GM12878 (cell line): ENCODE data around the gene SLC9B1. TPM values are rescaled to one million over a fixed set of nuclear protein-coding genes. Genes with fewer than 3 reads are reported as not detected.
"Not testable (repeated sequence)": the region's sequence is repeated elsewhere in the genome, so short reads cannot be mapped to it uniquely, and the experiment has no call there.

ENCODE experiments used
- ATAC-seq: fragments of 200-7000 bp; cut with Tn5 transposase; 3 replicates; pipeline ENCODE4 v1.9.1; 2020; ENCODE audit warnings: mild to moderate bottlenecking, moderate library complexity
- BruUV-seq: library from RNA; stranded (reverse); fragments of 400-500 nt; replicated peaks from 2 replicates; lab custom pipeline; 2021; lab: Mats Ljungman, UMichigan
- CTCF ChIA-PET: fragments of 300-600 bp; sonication (Branson Sonifier 250); formaldehyde crosslinking; extraction: SDS; loops from one replicate; lab custom pipeline; 2021; ENCODE audit warnings: inconsistent platforms; lab: Yijun Ruan, JAX
- POLR2A ChIA-PET: fragments of 350-600 bp; formaldehyde crosslinking; extraction: SDS; loops from one replicate; lab custom pipeline; 2021; ENCODE audit warnings: inconsistent platforms; lab: Charles Lee
- RAD21 ChIA-PET: fragments of 300-600 bp; sonication (Branson Sonifier 250); formaldehyde crosslinking; loops from one replicate; lab custom pipeline; 2023; ENCODE audit warnings: antibody characterized with exemption; ENCODE audit not compliant: unreplicated experiment; lab: Charles Lee
- SMC1A ChIA-PET: fragments of 300-600 bp; sonication (Branson Sonifier 250); formaldehyde crosslinking; loops from one replicate; lab custom pipeline; 2023; ENCODE audit not compliant: unreplicated experiment, uncharacterized antibody; lab: Charles Lee
- DNase-seq: peaks from one replicate; pipeline ENCODE4 v3.0.0-alpha.2; 2011; ENCODE audit warnings: low read depth, low spot score
- FAIRE-seq: peaks from 3 replicates; lab custom pipeline; 2011; peaks lifted over from hg19 to GRCh38; lab: Jason Lieb, UNC
- H2AFZ ChIP-seq: 2 replicates; pipeline ENCODE4 v1.6.0; 2011; ENCODE audit warnings: low read depth, low read length, control low read depth; ENCODE audit not compliant: control insufficient read depth
- H3K27ac ChIP-seq: 2 replicates; pipeline ENCODE4 v1.5.1; 2011; ENCODE audit warnings: control low read depth; ENCODE audit not compliant: control insufficient read depth, insufficient read depth
- H3K27me3 ChIP-seq, 2 experiments: replicated peaks in 1 of 2; 2 replicates each; pipeline versions ENCODE4 v1.6.0 to v1.6.1; 2011; ENCODE audit warnings: low read length in 1 of 2; ENCODE audit not compliant: control insufficient read depth in 2 of 2, insufficient read depth in 2 of 2
- H3K36me3 ChIP-seq, 2 experiments: 2 replicates each; pipeline ENCODE4 v1.5.1; 2011; ENCODE audit warnings: low read length in 1 of 2; ENCODE audit not compliant: control insufficient read depth in 2 of 2, insufficient read depth in 2 of 2
- H3K4me1 ChIP-seq: 2 replicates; pipeline ENCODE4 v1.6.1; 2011; ENCODE audit warnings: mild to moderate bottlenecking, low read length, moderate library complexity, mixed read lengths; ENCODE audit not compliant: control insufficient read depth, insufficient read depth
- H3K4me2 ChIP-seq: 2 replicates; pipeline ENCODE4 v1.6.0; 2011; ENCODE audit warnings: control low read depth; ENCODE audit not compliant: control insufficient read depth, insufficient read depth
- H3K4me3 ChIP-seq: fragments of 200-600 bp; sonication (generic); 2 replicates; pipeline ENCODE4 v1.5.1; 2016
- H3K79me2 ChIP-seq: 2 replicates; pipeline ENCODE4 v1.6.0; 2011; ENCODE audit warnings: low read length; ENCODE audit not compliant: control insufficient read depth, insufficient read depth
- H3K9ac ChIP-seq: 2 replicates; pipeline ENCODE4 v1.8.0; 2011; ENCODE audit warnings: low read length, control low read depth, mixed read lengths; ENCODE audit not compliant: control insufficient read depth, insufficient read depth
- H3K9me3 ChIP-seq: replicated peaks from 3 replicates; pipeline ENCODE4 v1.5.1; 2011; ENCODE audit warnings: mild to moderate bottlenecking, low read length; ENCODE audit not compliant: control insufficient read depth, insufficient read depth
- H4K20me1 ChIP-seq: 2 replicates; pipeline ENCODE4 v1.6.0; 2011; ENCODE audit not compliant: control insufficient read depth, insufficient read depth
- PKNOX1 ChIP-seq: fragments of 450-650 bp; IDR thresholded peaks from 2 replicates; pipeline ENCODE4 v1.6.1; 2016; ENCODE audit warnings: mild to moderate bottlenecking
- SIX5 ChIP-seq: IDR thresholded peaks from 2 replicates; pipeline ENCODE4 v1.6.1; 2011; ENCODE audit warnings: mild to moderate bottlenecking, low read depth, low read length, moderate library complexity; ENCODE audit not compliant: severe bottlenecking
- SREBF1 ChIP-seq: IDR thresholded peaks from 2 replicates; pipeline ENCODE4 v1.6.1; 2012; ENCODE audit warnings: mild to moderate bottlenecking, low read length
- WGBS: methylation state at CpG from one replicate; pipeline ENCODE4 v1.1.6; 2016; ENCODE audit warnings: low lambda C conversion rate; ENCODE audit not compliant: insufficient replicate concordance, insufficient coverage; ENCODE audit errors: missing lambda C conversion rate; 5-methylcytosine and 5-hydroxymethylcytosine counted together
- in situ Hi-C: fragments of 300-500 bp; cut with MboI; formaldehyde crosslinking; loops from 9 replicates; pipeline ENCODE4 v1.14.3; 2018; ENCODE audit warnings: mixed read lengths
- intact Hi-C: fragments of 100-400 bp; cut with micrococcal nuclease; formaldehyde crosslinking; loops from one replicate; pipeline ENCODE4 v1.14.2; 2022; ENCODE audit not compliant: unreplicated experiment
- polyA plus RNA-seq, 11 experiments: library from polyadenylated mRNA; depleted of rRNA in 4 of 11; unstranded in 6 of 11; stranded (reverse) in 5 of 11; fragments of >200 nt; fragmentation: Nextera tagmentation in 4 of 11; fragmentation: Illumina TruSeq in 1 of 11; extraction: Ambion mirVana in 4 of 11; extraction: Trizol in 1 of 11; gene quantifications; 1 replicate in 1 of 11; 2 replicates in 10 of 11; pipeline versions ENCODE4 v1.2.1 to v1.2.3, GENCODE V29; 2011 to 2016; ENCODE audit warnings: inconsistent platforms in 2 of 11, missing spikeins in 2 of 11, low read depth in 1 of 11
- total RNA-seq, 4 experiments: library from RNA; depleted of rRNA in 3 of 4; stranded (reverse); fragments of >200 nt in 3 of 4; fragmentation: Illumina TruSeq in 1 of 4; extraction: Trizol in 1 of 4; gene quantifications; 2 replicates each; pipeline versions ENCODE4 v1.2.1 to v1.2.3, GENCODE V29; 2013 to 2021

Gene SLC9B1
- total and polyA plus RNA-seq, 10 of the 15 experiments (the other 5 are each of a cell fraction or from before 2014, with no cell fraction given), result 1.0 to 3.5 (median 1.8) TPM

GRCh38 chr4:102945066-102945465, 74.4 kb downstream of the SLC9B1 start:
- no peak for FAIRE-seq
- SMC1A ChIA-PET, result no interaction called here
- POLR2A ChIA-PET, result no interaction called here
- Histone ChIP-seq H3K79me2 (no peaks in the 10 kb centered on the region), H2AFZ (no peak overlapping the region), H3K4me2 (no peak overlapping the region), H3K27me3 (no peaks in the 10 kb centered on the region), H3K4me1 (no peaks in the 10 kb centered on the region), H3K27ac (no peak overlapping the region), H3K4me3 (no peak overlapping the region), H3K9me3 (no peaks in the 10 kb centered on the region), H3K9ac (no peak overlapping the region), H3K36me3 (no peaks in the 10 kb centered on the region), H4K20me1 (no peaks in the 10 kb centered on the region)
- no TSS peak for BruUV-seq
- intact Hi-C loops, result no loop called here
- WGBS, result 0% methylated on average over 3 of the region's 3 CpGs
- in situ Hi-C loops, result no loop called here
- DNase-seq, result no peak
- no peak for ATAC-seq
- CTCF ChIA-PET, result no interaction called here
- RAD21 ChIA-PET, result no interaction called here
- TF ChIP-seq PKNOX1 (no peak), SREBF1 (no peak), SIX5 (no peak)

GRCh38 chr4:102938063-102938462, 81.4 kb downstream of the SLC9B1 start:
- H2AFZ ChIP-seq, FAIRE-seq, BruUV-seq, in situ Hi-C loops, DNase-seq, H3K27ac ChIP-seq, H3K36me3 ChIP-seq, intact Hi-C loops, H4K20me1 ChIP-seq, H3K4me1 ChIP-seq, RAD21 ChIA-PET, H3K9me3 ChIP-seq, H3K79me2 ChIP-seq, POLR2A ChIA-PET, H3K4me3 ChIP-seq, H3K9ac ChIP-seq, H3K27me3 ChIP-seq, H3K4me2 ChIP-seq, ATAC-seq, SMC1A ChIA-PET: not testable (repeated sequence)
- 69% methylated on average over 2 of the region's 2 CpGs for WGBS
- CTCF ChIA-PET, result interaction anchor here (0.6 kb wide), 1 partner anchor 1226 kb away, joined by 8 read pairs; no protein-coding TSS in a partner anchor
